Astrocyte of the spinal cord (primary cell): ENCODE results near the gene EVL.
A peak's percentile ranks its signal among the peaks of the same experiment; 100 is the strongest.

ENCODE experiments used
- DNase-seq: peaks from one replicate; pipeline ENCODE4 v3.0.0; 2011; ENCODE audit warnings: low read depth, low spot score
- H3K4me3 ChIP-seq: 2 replicates; pipeline ENCODE4 v1.5.1; 2011; ENCODE audit warnings: low read depth, mild to moderate bottlenecking, low read length, moderate library complexity
- in situ Hi-C: cut with HindIII; loops from 2 replicates; pipeline ENCODE4 v1.10.0; 2017; ENCODE audit warnings: low sequenced_read_pairs
- TF ChIP-seq, protein P1 (sequence below): IDR thresholded peaks from 2 replicates; pipeline ENCODE4 v1.5.1; 2012; ENCODE audit warnings: low read depth, mild to moderate bottlenecking, low read length, inconsistent platforms

The EVL gene

DNA sequence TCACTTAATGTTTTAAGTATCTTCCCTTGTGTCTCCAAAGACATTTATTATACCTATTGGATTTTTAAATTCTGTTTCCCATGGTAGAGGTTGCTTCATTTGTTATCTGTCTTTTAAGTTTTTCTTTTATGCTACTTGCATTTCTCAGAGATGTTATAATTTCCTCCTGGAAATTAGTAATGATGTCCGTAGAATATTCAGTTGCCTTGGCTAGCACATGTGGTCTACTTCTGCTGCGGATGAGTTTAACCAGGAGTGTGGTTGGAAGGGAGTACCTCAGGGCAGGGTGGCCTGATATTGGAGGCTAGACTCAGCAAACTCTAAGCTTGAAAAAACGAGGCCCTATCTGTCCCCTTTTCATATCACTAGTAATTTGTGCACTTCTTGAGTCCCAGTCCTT, 8.8 kb upstream of the EVL start:
- no peak overlapping the region for H3K4me3 ChIP-seq
- TF ChIP-seq, protein P1, sequence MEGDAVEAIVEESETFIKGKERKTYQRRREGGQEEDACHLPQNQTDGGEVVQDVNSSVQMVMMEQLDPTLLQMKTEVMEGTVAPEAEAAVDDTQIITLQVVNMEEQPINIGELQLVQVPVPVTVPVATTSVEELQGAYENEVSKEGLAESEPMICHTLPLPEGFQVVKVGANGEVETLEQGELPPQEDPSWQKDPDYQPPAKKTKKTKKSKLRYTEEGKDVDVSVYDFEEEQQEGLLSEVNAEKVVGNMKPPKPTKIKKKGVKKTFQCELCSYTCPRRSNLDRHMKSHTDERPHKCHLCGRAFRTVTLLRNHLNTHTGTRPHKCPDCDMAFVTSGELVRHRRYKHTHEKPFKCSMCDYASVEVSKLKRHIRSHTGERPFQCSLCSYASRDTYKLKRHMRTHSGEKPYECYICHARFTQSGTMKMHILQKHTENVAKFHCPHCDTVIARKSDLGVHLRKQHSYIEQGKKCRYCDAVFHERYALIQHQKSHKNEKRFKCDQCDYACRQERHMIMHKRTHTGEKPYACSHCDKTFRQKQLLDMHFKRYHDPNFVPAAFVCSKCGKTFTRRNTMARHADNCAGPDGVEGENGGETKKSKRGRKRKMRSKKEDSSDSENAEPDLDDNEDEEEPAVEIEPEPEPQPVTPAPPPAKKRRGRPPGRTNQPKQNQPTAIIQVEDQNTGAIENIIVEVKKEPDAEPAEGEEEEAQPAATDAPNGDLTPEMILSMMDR: no peak
- no peak for DNase-seq
- in situ Hi-C loops: no loop called here

DNA sequence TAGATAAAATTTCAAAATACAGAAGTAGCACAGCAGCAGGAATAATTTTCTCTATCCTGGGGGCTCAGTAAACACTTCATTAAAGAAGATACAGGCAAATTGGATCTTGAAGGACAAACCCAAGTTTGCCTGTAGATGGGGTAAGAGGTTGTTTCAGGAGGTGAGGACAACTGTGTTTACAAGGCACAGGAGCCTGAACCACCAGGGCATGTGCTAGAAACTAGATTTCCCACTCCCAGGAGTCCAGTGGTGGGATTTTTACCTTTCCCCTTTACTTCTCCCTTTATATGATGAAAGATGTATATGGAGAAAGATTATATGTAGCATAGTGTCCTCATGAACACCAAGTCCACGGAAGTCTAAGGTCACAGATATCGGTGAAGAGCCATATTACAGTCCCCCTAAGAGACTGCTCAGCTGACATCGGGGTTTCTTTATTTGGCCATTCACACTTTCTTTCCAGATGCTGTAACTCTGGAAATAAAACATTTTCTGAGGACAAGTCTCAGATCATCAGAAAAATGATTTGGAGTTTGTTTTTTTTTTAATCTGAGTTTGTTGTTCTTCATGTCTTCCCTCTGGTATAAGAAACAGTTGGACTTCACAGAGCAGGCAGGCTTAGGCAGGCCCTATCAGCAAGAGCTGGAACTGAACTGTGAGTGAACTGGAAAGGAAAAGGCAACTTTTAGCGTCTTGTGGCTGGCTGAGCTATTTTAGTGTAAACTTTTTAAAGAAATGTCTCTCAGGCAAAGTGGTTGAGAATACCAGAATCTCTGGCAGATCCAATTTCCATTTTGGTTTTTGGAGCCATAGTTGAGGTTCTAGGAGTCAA, 8.0 kb upstream of the EVL start:
- TF ChIP-seq, protein P1: peak; percentile 25
- DNase-seq: peak; percentile 28
- H3K4me3 ChIP-seq: no peak overlapping the region
- in situ Hi-C loops: no loop called here

DNA sequence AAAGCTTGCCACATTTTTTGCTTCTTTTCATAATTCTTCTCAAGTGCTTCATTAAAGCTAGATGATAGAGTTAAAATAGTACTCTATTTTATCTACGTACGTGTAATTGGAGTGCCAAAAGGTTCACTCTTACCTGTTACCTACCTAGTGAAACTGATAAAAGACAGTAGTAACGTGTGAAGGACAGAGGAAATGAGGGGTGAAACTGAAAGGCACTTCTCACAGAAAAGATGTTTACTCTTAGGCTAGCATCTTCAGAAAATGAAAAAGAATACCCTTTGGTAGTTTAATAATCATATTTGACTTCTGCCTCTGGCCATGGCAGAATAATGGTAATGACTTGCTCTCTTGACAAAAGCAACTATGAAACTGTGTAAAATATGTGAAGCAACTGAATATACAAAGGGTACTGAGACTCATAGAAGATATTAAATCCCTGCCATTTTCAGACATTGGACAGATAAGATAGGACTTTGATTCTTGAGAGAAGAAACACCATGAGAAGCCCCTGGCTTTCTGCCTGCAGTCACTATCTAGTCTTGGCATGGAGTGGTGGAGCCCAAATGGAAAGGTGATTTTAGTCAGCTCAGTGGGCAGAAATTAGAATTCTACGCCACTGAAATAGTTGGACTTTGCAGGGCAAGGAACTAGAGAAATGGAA, 6.3 kb upstream of the EVL start:
- DNase-seq: no peak
- H3K4me3 ChIP-seq: no peak overlapping the region
- TF ChIP-seq, protein P1: no peak
- in situ Hi-C loops: no loop called here

DNA sequence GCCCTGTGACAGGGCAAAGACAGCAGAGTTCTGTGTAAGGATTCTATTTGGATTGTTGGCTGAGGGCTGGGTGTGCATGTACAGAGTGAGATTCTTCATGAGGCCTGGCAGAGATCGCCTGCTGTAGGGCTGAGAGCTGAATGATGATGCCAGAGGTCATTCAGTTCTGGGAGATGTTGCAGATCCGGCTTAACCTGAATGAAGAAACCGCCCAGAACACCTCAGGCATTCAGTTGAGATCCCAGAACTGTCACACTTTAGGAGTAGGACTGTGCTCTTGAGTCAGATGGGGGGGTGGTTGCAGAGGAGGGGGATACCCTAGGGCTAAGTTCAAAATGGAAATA, 5.8 kb upstream of the EVL start:
- in situ Hi-C loops: no loop called here
- TF ChIP-seq, protein P1: no peak
- no peak overlapping the region for H3K4me3 ChIP-seq
- DNase-seq: no peak

DNA sequence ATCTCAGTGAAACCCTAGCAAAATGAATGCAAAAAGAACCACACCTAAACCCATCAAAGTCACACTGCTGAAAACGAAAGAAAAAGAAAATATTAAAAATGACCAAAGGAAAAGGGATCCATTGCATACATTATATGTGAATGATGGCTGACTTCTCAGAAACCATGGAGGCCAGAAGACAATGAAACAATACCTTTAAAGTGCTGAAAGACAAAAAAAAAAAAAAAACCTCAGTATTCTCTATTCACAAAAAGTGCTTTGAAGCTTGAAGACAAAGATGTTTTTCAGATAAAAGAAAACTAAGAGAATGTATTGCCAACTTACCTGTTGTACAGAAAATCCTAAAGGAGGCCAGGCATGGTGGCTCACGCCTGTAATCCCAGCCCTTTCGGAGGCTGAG, 4.5 kb upstream of the EVL start:
- DNase-seq: no peak
- no peak overlapping the region for H3K4me3 ChIP-seq
- TF ChIP-seq, protein P1: no peak
- in situ Hi-C loops: no loop called here

DNA sequence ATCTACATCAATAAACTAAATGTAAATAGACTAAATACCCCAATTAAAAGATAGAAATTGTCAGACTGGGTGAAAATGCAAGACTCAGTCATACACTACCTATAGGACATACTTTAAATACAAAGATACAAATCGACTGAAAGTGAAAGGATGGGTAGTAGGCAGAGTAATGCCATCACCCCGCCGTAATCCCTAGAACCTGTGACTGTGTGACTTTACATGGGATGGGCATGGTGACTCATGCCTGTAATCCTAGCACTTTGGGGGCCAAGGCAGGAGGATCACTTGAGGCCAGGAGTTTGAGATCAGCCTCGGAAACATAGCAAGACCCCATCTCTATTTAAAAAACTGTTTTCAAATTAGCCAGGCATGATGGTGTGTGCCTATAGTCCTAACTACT, 2.6 kb upstream of the EVL start:
- DNase-seq: no peak
- TF ChIP-seq, protein P1: no peak
- in situ Hi-C loops: no loop called here
- H3K4me3 ChIP-seq: no peak overlapping the region
